NB4 (cell line): ENCODE data around the gene PRKD1.

ENCODE experiments used
- DNase-seq: peaks from one replicate; pipeline ENCODE4 v3.0.0; 2010; ENCODE audit warnings: low read depth
- H3K4me3 ChIP-seq: one replicate; pipeline ENCODE4 v1.5.1; 2011; ENCODE audit warnings: mild to moderate bottlenecking, low read depth, low read length, moderate library complexity
- MYC ChIP-seq: IDR thresholded peaks from 2 replicates; pipeline ENCODE4 v1.6.1; 2011; ENCODE audit warnings: low read depth, low read length
- POLR2A ChIP-seq: IDR thresholded peaks from 2 replicates; pipeline ENCODE4 v1.6.1; 2011; ENCODE audit warnings: mild to moderate bottlenecking; ENCODE audit not compliant: insufficient read length; ENCODE audit errors: extremely low read depth
- TF ChIP-seq, protein P1 (sequence below): IDR thresholded peaks from 2 replicates; pipeline ENCODE4 v1.6.1; 2011; ENCODE audit warnings: low read depth, low read length
- TF ChIP-seq, protein P2 (sequence below): IDR thresholded peaks from one replicate; pipeline ENCODE4 v1.5.1; 2012; ENCODE audit warnings: low read depth, low read length

The PRKD1 gene

GRCh38 chr14:29814156-29815015 lies 113.3 kb downstream of the PRKD1 start:
- TF ChIP-seq, protein P1, sequence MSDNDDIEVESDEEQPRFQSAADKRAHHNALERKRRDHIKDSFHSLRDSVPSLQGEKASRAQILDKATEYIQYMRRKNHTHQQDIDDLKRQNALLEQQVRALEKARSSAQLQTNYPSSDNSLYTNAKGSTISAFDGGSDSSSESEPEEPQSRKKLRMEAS, result no peak
- no peak for TF ChIP-seq MYC
- no peak for TF ChIP-seq POLR2A
- TF ChIP-seq, protein P2, sequence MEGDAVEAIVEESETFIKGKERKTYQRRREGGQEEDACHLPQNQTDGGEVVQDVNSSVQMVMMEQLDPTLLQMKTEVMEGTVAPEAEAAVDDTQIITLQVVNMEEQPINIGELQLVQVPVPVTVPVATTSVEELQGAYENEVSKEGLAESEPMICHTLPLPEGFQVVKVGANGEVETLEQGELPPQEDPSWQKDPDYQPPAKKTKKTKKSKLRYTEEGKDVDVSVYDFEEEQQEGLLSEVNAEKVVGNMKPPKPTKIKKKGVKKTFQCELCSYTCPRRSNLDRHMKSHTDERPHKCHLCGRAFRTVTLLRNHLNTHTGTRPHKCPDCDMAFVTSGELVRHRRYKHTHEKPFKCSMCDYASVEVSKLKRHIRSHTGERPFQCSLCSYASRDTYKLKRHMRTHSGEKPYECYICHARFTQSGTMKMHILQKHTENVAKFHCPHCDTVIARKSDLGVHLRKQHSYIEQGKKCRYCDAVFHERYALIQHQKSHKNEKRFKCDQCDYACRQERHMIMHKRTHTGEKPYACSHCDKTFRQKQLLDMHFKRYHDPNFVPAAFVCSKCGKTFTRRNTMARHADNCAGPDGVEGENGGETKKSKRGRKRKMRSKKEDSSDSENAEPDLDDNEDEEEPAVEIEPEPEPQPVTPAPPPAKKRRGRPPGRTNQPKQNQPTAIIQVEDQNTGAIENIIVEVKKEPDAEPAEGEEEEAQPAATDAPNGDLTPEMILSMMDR, result no peak
- no peak overlapping the region for H3K4me3 ChIP-seq
- DNase-seq, result no peak

GRCh38 chr14:29810682-29811081 lies 117.0 kb downstream of the PRKD1 start:
- TF ChIP-seq MYC (no peak), POLR2A (no peak)
- TF ChIP-seq, protein P1, result no peak
- TF ChIP-seq, protein P2, result no peak
- no peak for DNase-seq
- no peak overlapping the region for H3K4me3 ChIP-seq

DNA sequence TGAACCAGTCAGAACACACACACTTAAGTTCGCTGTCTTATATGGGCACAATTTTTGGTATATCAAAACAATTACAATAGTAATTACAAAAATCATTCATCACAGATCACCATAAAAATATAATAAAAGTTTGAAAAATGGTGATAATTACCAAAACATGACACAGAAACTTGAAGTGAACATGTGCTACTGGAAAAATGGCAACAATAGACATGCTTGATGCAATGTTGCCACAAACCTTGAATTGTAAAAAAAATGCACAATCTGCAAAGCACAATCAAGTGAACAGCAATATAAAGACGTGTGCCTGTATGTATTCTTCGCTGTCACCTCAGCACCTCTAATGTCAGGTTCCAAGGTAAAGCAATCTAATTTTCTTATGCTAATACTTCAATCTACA lies 117.6 kb downstream of the PRKD1 start:
- DNase-seq, result no peak
- TF ChIP-seq MYC (no peak), POLR2A (no peak)
- TF ChIP-seq, protein P1, result no peak
- TF ChIP-seq, protein P2, result no peak
- H3K4me3 ChIP-seq, result no peak overlapping the region

- no peak for DNase-seq
- H3K4me3 ChIP-seq, result no peak overlapping the region
- TF ChIP-seq POLR2A (no peak), MYC (no peak)
- TF ChIP-seq, protein P1, result no peak
- TF ChIP-seq, protein P2, result no peak
These were observed 121.5 kb downstream of the PRKD1 start for GRCh38 chr14:29806124-29806517.

DNA sequence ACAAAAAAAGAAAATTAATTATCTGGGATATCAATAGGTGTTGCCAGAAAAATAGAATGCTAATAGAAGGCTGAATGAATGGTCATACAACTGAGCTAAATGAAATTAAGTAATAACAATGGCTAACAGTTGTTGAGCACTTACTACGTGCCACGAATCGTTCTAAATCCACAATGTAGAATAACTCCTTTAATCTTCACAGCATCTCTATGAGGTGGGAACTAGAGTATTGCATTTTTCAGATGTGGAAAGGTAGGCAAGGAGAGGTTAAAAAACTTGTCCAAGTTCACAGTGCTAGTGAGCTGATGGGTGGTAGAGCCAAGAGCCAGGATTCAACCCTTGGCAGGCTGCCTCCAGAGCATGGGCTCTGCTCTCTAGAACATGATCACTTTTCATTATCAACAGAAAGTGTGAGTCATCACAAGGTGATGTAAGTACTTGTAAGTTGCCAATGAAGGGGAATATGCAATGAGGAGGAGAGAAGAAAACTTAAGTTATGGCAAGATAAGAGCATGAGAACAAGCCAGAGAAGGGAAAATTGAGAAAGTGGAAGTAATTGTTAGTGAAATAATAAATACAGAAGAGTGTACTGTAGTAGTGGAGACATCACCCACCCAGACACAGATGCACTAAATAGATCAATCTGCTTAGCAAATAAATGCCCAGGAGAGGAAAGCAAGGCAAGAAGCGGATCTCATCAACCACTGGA lies 122.1 kb downstream of the PRKD1 start:
- no peak overlapping the region for H3K4me3 ChIP-seq
- TF ChIP-seq, protein P2, result no peak
- TF ChIP-seq POLR2A, result no peak
- TF ChIP-seq, protein P1, result no peak
- no peak for TF ChIP-seq MYC
- peak; percentile 11 for DNase-seq
